A549 treated with Hydrocortisone at 1 μM for 4 hours (cell line): ENCODE measurements around the gene TIMELESS. TPM values are rescaled to one million over a fixed set of nuclear protein-coding genes. Genes with fewer than 3 reads are reported as not detected.

ENCODE experiments used
- total RNA-seq: library from RNA; stranded (reverse); fragments of 200-300 nt; extraction: Qiagen RNA extraction; gene quantifications from 5 replicates; pipeline ENCODE4 v1.2.3, GENCODE V29; 2022

TIMELESS gene
- 33.4 to 38.2 TPM (median 36.3 TPM) in 5 replicates for total RNA-seq

DNA sequence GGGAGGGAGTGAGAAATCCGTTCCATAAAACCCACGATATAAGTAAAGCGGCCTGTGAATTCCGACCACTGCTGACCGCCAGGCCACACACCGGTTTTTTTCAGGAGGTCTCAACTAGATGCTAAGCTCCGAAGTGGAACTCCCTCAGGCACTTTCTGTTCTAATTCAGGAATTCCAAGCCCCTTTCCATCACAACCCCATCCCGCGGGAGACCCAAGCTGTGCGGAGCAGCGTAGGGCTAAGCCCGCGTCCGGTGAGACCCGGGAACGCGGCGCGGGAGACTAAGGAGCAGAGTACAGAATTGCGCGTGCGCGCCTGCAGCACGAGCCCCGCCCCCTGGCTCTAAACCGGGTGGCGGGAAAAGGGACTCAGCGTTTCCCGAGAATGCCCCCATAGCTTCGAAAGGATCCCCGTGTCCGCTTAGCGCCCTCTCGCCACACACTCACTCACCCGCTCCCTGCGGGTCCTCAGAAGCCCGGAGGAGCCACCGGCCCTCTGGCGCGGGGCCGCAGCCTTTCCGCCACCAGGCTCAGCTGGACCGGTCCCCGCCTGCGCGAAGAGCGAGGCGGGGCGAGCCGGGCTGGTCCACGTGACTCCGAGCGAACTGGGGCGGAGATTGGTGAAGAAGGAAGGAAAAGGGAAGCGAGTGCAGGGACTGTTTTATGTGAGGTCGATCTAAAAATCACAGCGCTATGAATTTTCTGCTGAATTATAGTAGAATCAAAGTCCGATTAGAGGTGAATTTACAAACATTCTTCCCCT, at the start of gene TIMELESS:
TIMELESS (minus strand) TSS at position 567 of the 762 bp plus-strand sequence. CDS start 15,256 bp downstream, outside the sequence.

DNA sequence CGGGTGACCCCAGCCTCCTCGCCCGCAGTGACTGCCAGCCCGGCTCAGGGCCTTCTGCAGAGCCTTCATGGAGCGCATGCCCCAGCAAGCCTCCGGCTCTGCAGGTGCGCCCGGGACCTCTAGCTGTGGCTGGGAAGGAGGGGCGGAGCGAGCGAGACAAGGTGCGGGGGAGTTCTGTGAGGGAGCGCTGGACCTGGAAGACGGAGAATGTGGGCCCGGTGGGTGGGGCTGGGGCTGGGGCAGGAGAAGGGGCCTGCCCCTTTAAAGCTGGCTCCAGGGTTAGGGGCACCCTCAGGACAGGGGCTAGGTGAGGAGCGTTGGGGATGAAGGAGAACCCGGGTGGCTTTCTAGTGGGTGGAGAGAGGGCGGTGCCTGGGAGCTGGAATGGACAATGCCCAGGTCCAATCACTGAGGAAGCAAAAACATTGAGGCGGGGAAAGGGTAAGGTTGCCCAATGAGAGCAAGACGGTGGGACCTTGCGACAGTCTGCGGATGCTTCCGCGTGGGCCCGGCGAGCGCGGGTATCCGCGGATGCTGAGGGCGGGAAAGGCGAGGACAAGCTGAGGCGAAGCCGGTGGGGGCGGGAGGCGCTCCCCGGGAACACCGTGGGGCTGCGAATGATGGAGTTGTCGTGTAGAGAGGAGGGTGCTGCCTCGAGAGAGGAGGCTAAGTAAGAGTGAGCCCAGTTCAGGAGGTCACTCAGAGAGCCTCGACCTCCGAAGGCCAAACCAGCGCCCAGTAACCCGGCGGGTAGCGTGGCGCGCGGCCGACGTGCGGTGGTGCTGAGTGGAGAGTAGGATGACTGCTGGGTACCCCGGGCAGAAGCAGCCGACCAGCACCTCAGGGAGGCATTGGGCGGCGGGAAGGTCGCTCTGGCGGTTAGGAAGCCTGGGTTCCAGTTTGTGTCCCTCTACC, 39.1 kb upstream of the TIMELESS start, which contains the start of gene GLS2:
GLS2 (minus strand) TSS at position 121 of the 915 bp plus-strand sequence; CDS start at position 78, 43 bp downstream.

GRCh38 chr12:56468216-56469006, 19.2 kb upstream of the TIMELESS start, which contains the start of gene SPRYD4:
TSS of gene SPRYD4 (plus strand) at chr12:56468578. CDS start at chr12:56468592, 14 bp downstream.

DNA sequence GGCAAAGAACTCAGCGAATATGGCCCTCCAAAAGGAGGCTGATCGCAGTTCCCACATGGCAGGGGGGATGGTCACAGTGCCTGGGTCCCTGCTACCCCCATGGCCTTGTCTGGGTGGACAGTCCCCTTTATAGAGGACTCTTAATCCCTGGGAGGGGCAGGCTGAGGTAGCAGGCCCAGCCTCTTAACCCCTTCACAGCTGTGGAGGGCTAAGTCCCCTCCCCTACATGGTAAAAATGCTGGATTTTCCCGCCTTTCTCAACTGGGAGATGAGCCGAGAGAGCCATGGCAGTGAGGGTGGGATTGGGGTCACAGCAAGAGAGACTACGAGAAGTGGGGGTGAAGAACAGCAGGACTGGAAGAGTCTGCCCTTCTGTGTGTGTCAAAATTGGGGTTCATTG, 5.3 kb upstream of the TIMELESS start, which contains the start of gene MIP:
MIP (minus strand) TSS at position 101 of the 400 bp plus-strand sequence; CDS start at position 57, 44 bp downstream.

Other genes with a start within 250 kb of the TIMELESS start
- gene RNF41, start 227.5 kb downstream of the TIMELESS start, total RNA-seq, result 22.2 to 30.8 TPM (median 25.8 TPM) in 5 replicates
- 55.6 to 63.2 TPM (median 62.6 TPM) in 5 replicates for gene NABP2, start 225.1 kb downstream of the TIMELESS start, total RNA-seq
- gene SLC39A5, start 219.4 kb downstream of the TIMELESS start, total RNA-seq, result not detected in 5 replicates
- gene ANKRD52, start 191.0 kb downstream of the TIMELESS start, total RNA-seq, result 37.4 to 45.4 TPM (median 44.6 TPM) in 5 replicates
- gene COQ10A, start 182.5 kb downstream of the TIMELESS start, total RNA-seq, result 14.2 to 16.2 TPM (median 15.9 TPM) in 5 replicates
- 150 to 202 TPM (median 152 TPM) in 5 replicates for gene CS, start 149.1 kb downstream of the TIMELESS start, total RNA-seq
- gene CNPY2, start 133.4 kb downstream of the TIMELESS start, total RNA-seq, result 91.7 to 148 TPM (median 140 TPM) in 5 replicates
- 13.6 to 17.4 TPM (median 14.0 TPM) in 5 replicates for gene PAN2, start 115.4 kb downstream of the TIMELESS start, total RNA-seq
- gene IL23A, start 110.5 kb downstream of the TIMELESS start, total RNA-seq, result 0.43 to 0.69 TPM (median 0.53 TPM) in 5 replicates
- 10.4 to 14.3 TPM (median 12.1 TPM) in 5 replicates for gene STAT2, start 89.3 kb downstream of the TIMELESS start, total RNA-seq
- gene APOF, start 86.6 kb downstream of the TIMELESS start, total RNA-seq, result not detected in 5 replicates
- 0.10 to 0.22 TPM (median 0.20 TPM) in 3 of 5 replicates, not detected in the others for gene MIP, start 5.2 kb upstream of the TIMELESS start, total RNA-seq
- gene SPRYD4, start 19.2 kb upstream of the TIMELESS start, total RNA-seq, result 1.7 to 2.1 TPM (median 1.9 TPM) in 5 replicates
- 0.13 to 0.31 TPM (median 0.21 TPM) in 5 replicates for gene GLS2, start 38.7 kb upstream of the TIMELESS start, total RNA-seq
- 9.1 to 12.2 TPM (median 11.0 TPM) in 5 replicates for gene RBMS2, start 72.4 kb upstream of the TIMELESS start, total RNA-seq
- gene BAZ2A, start 180.9 kb upstream of the TIMELESS start, total RNA-seq, result 26.6 to 44.1 TPM (median 39.4 TPM) in 5 replicates
- 875 to 961 TPM (median 909 TPM) in 5 replicates for gene ATP5F1B, start 196.6 kb upstream of the TIMELESS start, total RNA-seq
- 350 to 444 TPM (median 376 TPM) in 5 replicates for gene PTGES3, start 238.9 kb upstream of the TIMELESS start, total RNA-seq